CD4-positive, alpha-beta T cell treated with Interferon alpha-2 for 1 hour (primary cell): ENCODE measurements around the gene CDKN2B.
A peak's percentile ranks its signal among the peaks of the same experiment; 100 is the strongest.
"Not testable (repeated sequence)": the region's sequence is repeated elsewhere in the genome, so short reads cannot be mapped to it uniquely, and the experiment has no call there.

Experiments
- DNase-seq, 2 donors: peaks; one replicate each; pipeline ENCODE4 v3.0.0-alpha.2; 2020 to 2022

CDKN2B gene

DNA sequence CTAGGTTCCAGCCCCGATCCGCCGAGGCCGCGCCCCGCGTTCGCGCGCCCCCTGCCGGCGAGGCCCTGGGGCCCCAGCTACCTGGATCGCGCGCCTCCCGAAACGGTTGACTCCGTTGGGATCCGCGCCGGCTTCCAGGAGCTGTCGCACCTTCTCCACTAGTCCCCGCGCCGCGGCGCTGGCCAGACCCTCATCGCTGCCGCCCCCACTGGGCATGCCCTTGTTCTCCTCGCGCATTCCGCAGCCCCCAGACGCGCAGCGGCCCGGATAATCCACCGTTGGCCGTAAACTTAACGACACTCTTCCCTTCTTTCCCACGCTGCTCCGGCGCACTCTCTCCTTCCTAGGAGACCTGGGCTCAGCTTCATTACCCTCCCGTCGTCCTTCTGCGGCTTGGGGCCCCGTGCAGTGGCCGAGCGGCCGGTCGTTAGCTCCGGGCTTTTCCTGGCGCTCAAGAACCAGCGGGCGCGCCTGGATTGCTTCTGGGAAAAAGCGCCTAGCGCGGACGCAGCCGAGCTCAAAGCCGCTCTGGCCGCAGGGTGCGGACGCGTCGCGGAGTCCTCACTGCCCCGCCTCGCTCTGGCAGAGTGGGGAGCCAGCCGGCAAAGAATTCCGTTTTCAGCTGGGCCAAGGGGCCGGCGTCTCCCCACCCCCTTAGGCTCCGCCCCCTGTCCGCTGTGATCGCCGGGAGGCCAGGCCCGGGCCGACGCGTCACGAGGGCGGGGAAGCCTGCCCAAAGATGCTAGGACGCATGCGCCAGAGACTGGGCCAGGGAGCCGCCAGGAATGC, at the start of gene CDKN2B:
TSS of gene CDKN2B (minus strand) at position 589 of the 789 bp plus-strand sequence. CDS start at position 237, 352 bp downstream.
- DNase-seq = peak; percentile 80 to 84

- DNase-seq = not testable (repeated sequence)
Observed at GRCh38 chr9:22057972-22058371, 48.9 kb upstream of the CDKN2B start.

DNA sequence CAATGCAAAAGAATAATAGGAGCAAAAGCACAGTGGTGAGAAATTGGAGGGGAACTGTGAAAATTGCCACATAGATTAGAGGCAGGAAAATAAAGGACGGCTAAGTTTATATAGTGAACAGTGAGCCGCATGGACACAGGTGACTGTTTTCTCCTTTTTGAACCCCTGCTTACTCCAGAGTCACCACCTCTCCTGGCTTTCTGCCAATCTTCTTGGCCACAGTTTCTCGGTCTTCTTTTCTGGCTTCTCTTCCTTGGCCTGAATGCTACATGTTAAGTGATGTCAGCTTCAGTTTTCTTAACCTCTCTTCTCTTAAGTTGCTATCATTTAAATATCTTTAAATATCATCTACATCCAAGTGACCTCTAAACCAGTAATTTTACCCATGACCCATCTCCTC, 47.3 kb upstream of the CDKN2B start:
- DNase-seq = no peak

DNA sequence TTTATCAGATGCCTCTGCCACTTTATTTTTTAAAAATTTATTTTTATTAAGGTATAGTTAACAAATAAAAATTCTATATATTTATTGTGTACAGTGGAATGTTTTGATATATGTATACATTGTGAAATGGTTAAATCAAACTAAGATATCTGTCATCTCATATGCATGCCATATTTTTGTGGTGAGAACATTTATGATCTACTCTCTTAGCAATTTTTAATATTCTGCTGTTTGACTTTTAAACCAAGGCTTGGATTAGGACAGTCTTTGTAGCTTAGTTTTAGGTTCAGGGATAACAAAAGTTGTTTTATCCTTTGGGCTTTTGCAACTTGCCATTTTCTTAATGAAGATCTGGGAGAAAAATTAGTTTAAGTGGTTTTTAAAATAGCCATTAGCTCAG, 46.0 kb upstream of the CDKN2B start:
- DNase-seq = no peak

DNA sequence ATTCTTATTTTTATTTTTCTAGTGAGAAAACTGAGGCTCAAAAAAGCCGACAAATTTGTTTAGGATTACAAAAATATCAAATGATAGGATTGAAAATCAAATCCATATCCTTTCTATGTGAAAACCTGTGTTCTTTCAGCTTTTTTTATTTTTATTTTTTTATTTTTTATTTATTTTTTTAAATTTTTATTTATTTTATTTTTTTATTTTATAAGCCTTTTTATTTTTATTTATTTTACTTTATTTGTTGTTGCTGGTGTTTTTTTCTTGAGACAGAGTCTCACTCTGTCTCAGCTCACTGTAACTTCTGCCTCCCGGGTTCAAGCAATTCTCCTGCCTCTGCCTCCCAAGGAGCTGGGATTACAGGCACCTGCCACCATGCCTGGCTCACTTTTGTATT, 45.4 kb upstream of the CDKN2B start:
- DNase-seq = no peak

- DNase-seq = no peak
Observed at GRCh38 chr9:22054076-22054475, 45.0 kb upstream of the CDKN2B start.

- no peak for DNase-seq
Observed at GRCh38 chr9:22053178-22053577, 44.1 kb upstream of the CDKN2B start.

- DNase-seq = peak in 1 of 2 donors; percentile 34
Observed at GRCh38 chr9:22052376-22052945, 43.4 kb upstream of the CDKN2B start.

- DNase-seq = peak in 1 of 2 donors; percentile 39
Observed at GRCh38 chr9:22050924-22051323, 41.8 kb upstream of the CDKN2B start.

- DNase-seq = no peak
Observed at GRCh38 chr9:22049411-22049810, 40.3 kb upstream of the CDKN2B start.

GRCh38 chr9:22047596-22047995, 38.5 kb upstream of the CDKN2B start:
- no peak for DNase-seq

DNA sequence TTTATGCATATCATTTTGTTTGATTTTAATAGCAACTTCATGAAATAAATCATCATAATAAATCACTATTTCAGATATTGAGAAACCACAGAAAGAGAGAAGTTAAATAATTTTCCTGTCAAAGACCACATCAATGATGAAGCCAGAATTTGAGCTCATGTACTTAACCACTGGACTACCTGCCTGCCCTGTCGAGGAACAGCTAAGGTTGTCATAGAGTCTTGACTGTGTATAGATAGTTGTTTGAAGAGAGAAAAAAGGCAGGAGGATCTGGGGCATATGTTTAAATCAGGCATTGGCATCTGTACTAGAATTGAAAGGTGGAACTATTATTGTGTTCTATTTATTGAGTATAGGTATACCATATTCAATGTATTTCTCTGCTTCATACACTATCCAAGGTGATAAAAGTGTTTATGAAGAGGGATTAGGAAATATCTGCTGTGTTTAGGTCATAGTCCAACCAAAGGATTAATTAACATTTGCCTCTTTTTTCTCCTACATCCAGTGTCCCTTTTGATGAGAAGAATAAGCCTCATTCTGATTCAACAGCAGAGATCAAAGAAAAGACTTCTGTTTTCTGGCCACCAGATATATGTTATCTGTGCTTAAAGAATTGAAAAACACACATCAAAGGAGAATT, 37.3 kb upstream of the CDKN2B start:
- no peak for DNase-seq

- DNase-seq = no peak
Observed at GRCh38 chr9:22045423-22045822, 36.3 kb upstream of the CDKN2B start.

GRCh38 chr9:22044583-22044982, 35.5 kb upstream of the CDKN2B start:
- no peak for DNase-seq

DNA sequence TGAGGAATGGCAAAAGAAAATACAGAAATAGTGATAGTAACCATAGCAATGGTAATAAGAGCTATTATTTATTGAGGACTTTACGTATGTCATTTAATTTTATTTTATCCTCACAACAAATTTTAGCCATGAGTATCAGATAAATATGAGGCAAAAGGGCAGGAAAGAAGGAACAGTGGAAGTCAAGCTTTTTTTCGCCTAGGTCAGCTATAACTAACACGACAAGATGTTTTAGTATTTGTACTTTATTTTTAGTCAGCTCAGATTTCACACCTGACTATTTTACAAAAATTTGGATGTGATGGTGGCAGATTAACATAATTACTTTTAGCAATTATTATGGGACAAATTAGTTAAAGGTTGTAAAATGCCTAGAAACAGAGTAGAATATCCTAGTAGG, 34.8 kb upstream of the CDKN2B start:
- no peak for DNase-seq

DNA sequence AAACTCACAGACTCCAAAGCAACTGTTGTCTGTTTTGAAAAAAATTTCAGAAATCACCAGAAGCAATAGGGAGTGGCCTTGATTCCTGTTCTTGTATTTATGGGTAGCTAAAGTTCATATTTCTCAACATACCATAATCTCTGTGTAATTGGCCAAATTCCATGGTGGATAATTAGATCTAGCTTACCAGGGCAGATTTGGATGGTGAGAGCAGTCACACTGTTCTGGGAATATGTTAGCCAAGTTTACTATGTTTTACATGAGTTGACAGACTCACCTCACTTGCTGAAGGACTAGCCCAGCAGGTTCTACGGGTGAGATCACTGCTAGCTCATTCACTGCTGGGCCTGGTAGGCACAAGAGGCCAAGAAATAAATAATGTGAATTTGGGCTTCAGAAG, 32.7 kb upstream of the CDKN2B start:
- DNase-seq = no peak

DNA sequence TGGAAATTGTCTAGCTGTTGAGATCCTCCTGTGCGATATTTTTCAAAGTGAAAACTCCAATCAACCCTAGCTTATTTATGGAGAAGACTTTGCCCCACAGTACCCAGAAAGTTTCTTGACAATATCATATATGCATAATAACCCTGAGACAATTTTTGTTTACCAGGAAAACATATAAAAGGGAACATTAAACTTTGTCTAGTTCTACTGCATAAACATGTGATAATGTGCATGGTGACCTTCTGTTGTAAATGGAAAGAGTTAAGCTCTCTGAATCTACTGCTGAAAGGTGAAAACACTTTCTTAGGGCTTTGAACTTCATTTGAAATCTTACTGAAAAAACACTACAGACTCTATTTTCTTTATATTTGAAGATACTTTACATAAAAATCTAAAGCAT, 32.2 kb upstream of the CDKN2B start:
- no peak for DNase-seq

DNA sequence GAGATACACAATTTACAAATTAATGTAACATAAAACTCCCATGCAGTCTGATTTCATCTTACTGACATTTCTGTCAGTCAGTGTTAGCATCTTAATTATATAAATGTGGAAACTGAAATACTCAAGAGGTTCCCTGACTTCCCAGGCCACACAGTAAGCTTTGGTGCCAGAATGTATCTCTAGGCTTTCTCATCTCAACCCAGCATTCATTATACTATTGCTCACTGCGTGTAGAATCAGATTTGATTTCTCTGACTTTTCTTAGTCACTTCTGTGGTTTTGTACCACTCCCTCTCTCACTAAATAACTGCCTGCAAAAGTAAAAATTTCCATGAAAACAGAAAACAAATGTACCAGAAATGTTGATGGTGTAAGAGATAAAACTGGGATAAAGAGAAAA, 31.7 kb upstream of the CDKN2B start:
- DNase-seq = no peak

DNA sequence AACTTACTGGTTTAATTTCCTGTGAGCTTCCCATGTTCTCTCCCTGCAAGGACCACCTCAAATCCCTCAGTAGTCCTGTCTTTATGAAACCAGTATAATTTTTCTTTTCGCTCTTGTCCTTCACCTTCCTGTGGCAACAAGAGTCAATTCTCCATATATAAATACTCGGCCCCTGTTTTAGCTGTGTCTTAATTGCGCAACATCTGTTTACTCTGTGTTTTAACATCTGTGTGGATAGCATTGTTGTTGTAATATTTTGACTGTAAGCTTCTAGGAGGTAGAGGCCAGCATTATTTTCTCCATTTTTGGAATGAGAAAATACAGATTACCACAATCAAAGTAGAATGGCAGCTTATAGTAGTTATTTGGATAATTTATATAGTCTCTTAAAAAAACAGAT, 30.2 kb upstream of the CDKN2B start:
- no peak for DNase-seq

GRCh38 chr9:22037954-22038690, 29.0 kb upstream of the CDKN2B start:
- DNase-seq = peak in 1 of 2 donors; percentile 42

- DNase-seq = no peak
Observed at GRCh38 chr9:22036866-22037626, 27.9 kb upstream of the CDKN2B start.

DNA sequence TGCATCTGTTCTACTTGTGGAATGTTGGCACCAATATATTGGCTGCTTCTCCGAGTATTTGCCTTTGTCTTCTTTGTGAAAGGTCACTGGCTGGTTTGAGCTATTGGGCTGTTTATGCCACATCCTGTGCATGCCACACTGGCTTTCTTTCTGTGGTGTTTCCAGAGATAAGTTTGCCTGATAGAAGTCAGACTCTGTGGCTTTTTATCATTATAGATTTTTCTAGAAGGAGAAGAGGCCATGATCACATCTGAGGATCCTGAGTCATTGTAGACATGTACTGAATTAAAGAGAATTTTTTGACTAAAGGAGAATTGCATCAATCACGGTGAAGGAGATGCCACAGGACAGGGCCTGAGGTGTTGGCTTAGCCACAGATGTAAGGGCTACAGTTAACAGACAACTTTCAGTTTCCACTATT, 26.5 kb upstream of the CDKN2B start:
- no peak for DNase-seq
